Neural cell (in vitro differentiated cells): ENCODE results near the gene OR2V1. TPM values are rescaled to one million over a fixed set of nuclear protein-coding genes. Genes with fewer than 3 reads are reported as not detected.

Source experiments
- H2AFZ ChIP-seq: fragments of 200-600, 300-800 bp; sonication (generic), shearing (Covaris generic); 2 replicates; pipeline ENCODE4 v1.6.0; 2014; ENCODE audit warnings: low read depth, mild to moderate bottlenecking, antibody characterized with exemption, low read length, moderate library complexity
- H3F3A ChIP-seq: fragments of 200-600 bp; shearing (Covaris generic); 2 replicates; pipeline ENCODE4 v1.6.1; 2016; ENCODE audit warnings: mild to moderate bottlenecking, moderate library complexity, mixed read lengths, antibody characterized with exemption, low read length; ENCODE audit not compliant: insufficient read depth, poor library complexity, severe bottlenecking
- H3K27ac ChIP-seq: fragments of 200-600, 300-800 bp; sonication (generic), shearing (Covaris generic); 2 replicates; pipeline ENCODE4 v1.5.1; 2014; ENCODE audit warnings: mild to moderate bottlenecking, low read length, moderate library complexity
- H3K27me3 ChIP-seq: fragments of 300-800, 200-600 bp; sonication (generic), shearing (Covaris generic); 2 replicates; pipeline ENCODE4 v1.6.0; 2014; ENCODE audit warnings: mild to moderate bottlenecking, low read depth, low read length, moderate library complexity; ENCODE audit not compliant: insufficient read depth
- H3K36me3 ChIP-seq: fragments of 300-800, 200-600 bp; sonication (generic), shearing (Covaris generic); 2 replicates; pipeline ENCODE4 v1.5.1; 2014; ENCODE audit warnings: mild to moderate bottlenecking, antibody characterized with exemption, low read length, moderate library complexity; ENCODE audit not compliant: insufficient read depth
- H3K4me2 ChIP-seq: fragments of 300-800, 200-600 bp; sonication (generic), shearing (Covaris generic); 2 replicates; pipeline ENCODE4 v1.6.0; 2014; ENCODE audit warnings: mild to moderate bottlenecking, low read length
- H3K4me3 ChIP-seq: fragments of 300-800, 200-600 bp; sonication (generic), shearing (Covaris generic); 2 replicates; pipeline ENCODE4 v1.5.1; 2014; ENCODE audit warnings: mild to moderate bottlenecking, low read length, moderate library complexity
- H3K79me2 ChIP-seq: fragments of 200-600 bp; shearing (Covaris generic); replicated peaks from 2 replicates; pipeline ENCODE4 v1.6.0; 2014; ENCODE audit warnings: mild to moderate bottlenecking, low read length, moderate library complexity; ENCODE audit not compliant: insufficient read depth
- H3K9ac ChIP-seq: fragments of 300-800, 200-600 bp; sonication (generic), shearing (Covaris generic); 2 replicates; pipeline ENCODE4 v1.6.1; 2016; ENCODE audit warnings: mild to moderate bottlenecking, low read length, mixed read lengths
- H3K9me2 ChIP-seq: fragments of 200-600 bp; shearing (Covaris generic); 2 replicates; pipeline ENCODE4 v1.6.1; 2016; ENCODE audit warnings: mild to moderate bottlenecking, low read length, mixed read lengths; ENCODE audit not compliant: insufficient read depth
- H3K9me3 ChIP-seq: fragments of 200-600, 300-800 bp; sonication (generic), shearing (Covaris generic); 2 replicates; pipeline ENCODE4 v1.6.1; 2016; ENCODE audit warnings: mild to moderate bottlenecking, mixed run types, low read length, moderate library complexity, mixed read lengths
- H4K20me1 ChIP-seq: fragments of 200-600 bp; shearing (Covaris generic); 2 replicates; pipeline ENCODE4 v1.6.1; 2016; ENCODE audit warnings: mild to moderate bottlenecking, mixed run types; ENCODE audit not compliant: insufficient read depth
- EP300 ChIP-seq: fragments of 450-650 bp; conservative IDR thresholded peaks from 2 replicates; pipeline ENCODE4 v1.6.1; 2014; ENCODE audit warnings: antibody characterized with exemption, mild to moderate bottlenecking, moderate library complexity; ENCODE audit not compliant: poor library complexity, severe bottlenecking
- EZH2 ChIP-seq: fragments of 200-600, 300-800 bp; shearing (Covaris generic), sonication (generic); IDR thresholded peaks from 2 replicates; pipeline ENCODE4 v1.6.1; 2014; ENCODE audit warnings: antibody characterized with exemption, low read length, borderline replicate concordance, mild to moderate bottlenecking; ENCODE audit not compliant: insufficient read depth, poor library complexity, severe bottlenecking
- MXI1 ChIP-seq: fragments of 450-650 bp; conservative IDR thresholded peaks from 2 replicates; pipeline ENCODE4 v1.6.1; 2014; ENCODE audit warnings: antibody characterized with exemption, mild to moderate bottlenecking; ENCODE audit not compliant: poor library complexity, severe bottlenecking
- POLR2AphosphoS5 ChIP-seq: IDR thresholded peaks from 2 replicates; pipeline ENCODE4 v1.6.1; 2012
- RAD21 ChIP-seq: fragments of 450-650 bp; conservative IDR thresholded peaks from 2 replicates; pipeline ENCODE4 v1.6.1; 2014; ENCODE audit warnings: antibody characterized with exemption, mild to moderate bottlenecking, moderate library complexity
- SMC3 ChIP-seq: fragments of 450-650 bp; conservative IDR thresholded peaks from 2 replicates; pipeline ENCODE4 v1.6.1; 2014; ENCODE audit warnings: antibody characterized with exemption, mild to moderate bottlenecking, moderate library complexity; ENCODE audit not compliant: poor library complexity
- TAF1 ChIP-seq: IDR thresholded peaks from 2 replicates; pipeline ENCODE4 v1.6.1; 2012; ENCODE audit warnings: low read depth
- polyA plus RNA-seq: library from polyadenylated mRNA; depleted of rRNA; stranded (reverse); fragments of >200 nt; gene quantifications from 2 replicates; pipeline ENCODE4 v1.2.3, GENCODE V29; 2014
- TF ChIP-seq, protein P1 (sequence below): fragments of 450-650 bp; IDR thresholded peaks from 2 replicates; pipeline ENCODE4 v1.5.1; 2014; ENCODE audit warnings: antibody characterized with exemption, mild to moderate bottlenecking, moderate library complexity; ENCODE audit not compliant: poor library complexity, severe bottlenecking
- TF ChIP-seq, protein P2 (sequence below): IDR thresholded peaks from 2 replicates; pipeline ENCODE4 v1.6.1; 2012; ENCODE audit warnings: borderline replicate concordance

Gene OR2V1
- polyA plus RNA-seq, 1 donor from 2014 or later = not detected

DNA sequence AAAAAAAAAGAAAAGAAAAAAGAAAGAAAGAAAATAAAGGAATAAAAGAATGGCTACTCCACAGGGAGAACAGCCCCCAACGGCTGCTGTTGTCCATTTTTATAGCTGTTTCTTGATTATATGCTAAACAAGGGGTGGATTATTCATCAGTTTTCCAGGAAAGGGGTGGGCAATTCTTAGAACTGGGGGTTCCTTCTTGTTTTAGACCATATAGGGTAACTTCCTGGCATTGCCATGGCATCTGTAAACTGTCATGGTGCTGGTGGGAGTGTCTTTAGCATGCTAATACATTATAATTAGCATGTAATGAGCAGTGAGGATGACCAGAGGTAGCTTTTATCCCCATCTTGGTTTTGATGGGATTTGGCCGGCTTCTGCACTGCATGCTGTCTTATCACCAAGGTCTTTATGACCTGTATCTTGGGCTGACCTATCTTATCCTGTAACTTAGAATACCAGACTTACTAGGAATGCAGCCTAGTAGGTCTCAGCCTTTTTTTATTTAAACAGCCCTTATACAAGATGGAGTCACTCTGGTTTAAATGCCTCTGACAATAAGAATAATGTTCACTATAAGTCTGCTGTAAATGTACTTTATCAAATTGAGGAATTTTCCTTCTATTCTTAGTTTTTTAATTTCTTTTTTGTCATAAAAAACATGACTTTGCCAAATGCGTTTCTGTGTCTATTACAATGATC is 45.4 kb upstream of the OR2V1 start:
- Histone ChIP-seq H3K36me3 (no peaks in the 10 kb centered on the region), H3K4me2 (no peak overlapping the region), H3K9ac (no peak overlapping the region), H3K9me2 (no peaks in the 10 kb centered on the region), H3K4me3 (no peak overlapping the region), H3F3A (no peaks in the 10 kb centered on the region), H3K27ac (no peak overlapping the region), H4K20me1 (no peaks in the 10 kb centered on the region), H2AFZ (no peak overlapping the region), H3K27me3 (peaks cover 40% of the 10 kb centered on the region), H3K9me3 (no peaks in the 10 kb centered on the region), H3K79me2 (no peaks in the 10 kb centered on the region)
- TF ChIP-seq EP300 (no peak), POLR2AphosphoS5 (no peak)

DNA sequence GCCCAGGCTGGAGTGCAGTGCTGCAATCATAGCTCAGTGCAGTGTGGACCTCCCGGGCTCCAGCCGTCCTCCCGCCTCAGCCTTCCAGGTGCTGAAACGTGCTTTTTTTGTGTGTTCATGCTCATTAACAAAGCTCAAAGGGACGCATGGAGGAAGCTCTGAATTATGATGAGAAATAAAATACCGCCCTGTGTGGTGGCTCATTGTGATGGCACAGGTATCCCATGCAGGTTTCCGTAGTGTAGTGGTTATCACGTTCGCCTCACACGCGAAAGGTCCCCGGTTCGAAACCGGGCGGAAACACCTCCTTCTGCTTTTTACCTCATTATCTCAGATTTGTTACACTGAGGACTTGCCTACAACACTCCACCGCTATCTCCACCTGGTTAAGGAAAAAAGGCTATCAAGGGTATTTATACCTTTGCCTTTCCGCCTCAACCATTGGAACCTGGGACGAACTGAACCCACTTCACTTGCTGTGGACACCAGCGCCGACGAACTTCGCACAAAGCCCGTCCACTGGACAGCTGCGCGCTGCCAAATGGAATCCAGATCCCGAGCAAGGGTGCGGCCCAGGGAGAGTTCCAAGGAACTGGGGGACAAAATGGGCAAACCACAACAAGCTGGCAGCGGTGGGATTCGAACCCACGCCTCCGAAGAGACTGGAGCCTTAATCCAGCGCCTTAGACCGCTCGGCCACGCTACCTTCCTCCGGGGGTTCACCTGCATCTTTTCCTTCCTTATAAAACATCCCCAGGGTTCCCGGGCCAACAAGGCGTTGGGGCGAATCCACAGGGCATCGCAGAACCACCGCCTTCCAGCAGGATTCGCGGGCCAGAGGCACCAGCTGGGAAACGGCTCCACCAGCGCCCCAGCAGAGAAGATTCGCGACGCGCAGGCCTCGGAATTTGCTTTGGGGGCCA is 42.7 kb upstream of the OR2V1 start:
- no peaks in the 10 kb centered on the region for H3K36me3 ChIP-seq
- no peaks in the 10 kb centered on the region for H4K20me1 ChIP-seq
- H2AFZ ChIP-seq = no peak overlapping the region
- no peaks in the 10 kb centered on the region for H3F3A ChIP-seq
- no peak overlapping the region for H3K9ac ChIP-seq
- no peak overlapping the region for H3K4me2 ChIP-seq
- H3K9me2 ChIP-seq = no peaks in the 10 kb centered on the region
- TF ChIP-seq MXI1 (peak; percentile 41), RAD21 (no peak), SMC3 (no peak), TAF1 (no peak), EZH2 (no peak), POLR2AphosphoS5 (no peak), EP300 (no peak)
- TF ChIP-seq, protein P1, sequence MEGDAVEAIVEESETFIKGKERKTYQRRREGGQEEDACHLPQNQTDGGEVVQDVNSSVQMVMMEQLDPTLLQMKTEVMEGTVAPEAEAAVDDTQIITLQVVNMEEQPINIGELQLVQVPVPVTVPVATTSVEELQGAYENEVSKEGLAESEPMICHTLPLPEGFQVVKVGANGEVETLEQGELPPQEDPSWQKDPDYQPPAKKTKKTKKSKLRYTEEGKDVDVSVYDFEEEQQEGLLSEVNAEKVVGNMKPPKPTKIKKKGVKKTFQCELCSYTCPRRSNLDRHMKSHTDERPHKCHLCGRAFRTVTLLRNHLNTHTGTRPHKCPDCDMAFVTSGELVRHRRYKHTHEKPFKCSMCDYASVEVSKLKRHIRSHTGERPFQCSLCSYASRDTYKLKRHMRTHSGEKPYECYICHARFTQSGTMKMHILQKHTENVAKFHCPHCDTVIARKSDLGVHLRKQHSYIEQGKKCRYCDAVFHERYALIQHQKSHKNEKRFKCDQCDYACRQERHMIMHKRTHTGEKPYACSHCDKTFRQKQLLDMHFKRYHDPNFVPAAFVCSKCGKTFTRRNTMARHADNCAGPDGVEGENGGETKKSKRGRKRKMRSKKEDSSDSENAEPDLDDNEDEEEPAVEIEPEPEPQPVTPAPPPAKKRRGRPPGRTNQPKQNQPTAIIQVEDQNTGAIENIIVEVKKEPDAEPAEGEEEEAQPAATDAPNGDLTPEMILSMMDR = peak; percentile 29
- TF ChIP-seq, protein P2, sequence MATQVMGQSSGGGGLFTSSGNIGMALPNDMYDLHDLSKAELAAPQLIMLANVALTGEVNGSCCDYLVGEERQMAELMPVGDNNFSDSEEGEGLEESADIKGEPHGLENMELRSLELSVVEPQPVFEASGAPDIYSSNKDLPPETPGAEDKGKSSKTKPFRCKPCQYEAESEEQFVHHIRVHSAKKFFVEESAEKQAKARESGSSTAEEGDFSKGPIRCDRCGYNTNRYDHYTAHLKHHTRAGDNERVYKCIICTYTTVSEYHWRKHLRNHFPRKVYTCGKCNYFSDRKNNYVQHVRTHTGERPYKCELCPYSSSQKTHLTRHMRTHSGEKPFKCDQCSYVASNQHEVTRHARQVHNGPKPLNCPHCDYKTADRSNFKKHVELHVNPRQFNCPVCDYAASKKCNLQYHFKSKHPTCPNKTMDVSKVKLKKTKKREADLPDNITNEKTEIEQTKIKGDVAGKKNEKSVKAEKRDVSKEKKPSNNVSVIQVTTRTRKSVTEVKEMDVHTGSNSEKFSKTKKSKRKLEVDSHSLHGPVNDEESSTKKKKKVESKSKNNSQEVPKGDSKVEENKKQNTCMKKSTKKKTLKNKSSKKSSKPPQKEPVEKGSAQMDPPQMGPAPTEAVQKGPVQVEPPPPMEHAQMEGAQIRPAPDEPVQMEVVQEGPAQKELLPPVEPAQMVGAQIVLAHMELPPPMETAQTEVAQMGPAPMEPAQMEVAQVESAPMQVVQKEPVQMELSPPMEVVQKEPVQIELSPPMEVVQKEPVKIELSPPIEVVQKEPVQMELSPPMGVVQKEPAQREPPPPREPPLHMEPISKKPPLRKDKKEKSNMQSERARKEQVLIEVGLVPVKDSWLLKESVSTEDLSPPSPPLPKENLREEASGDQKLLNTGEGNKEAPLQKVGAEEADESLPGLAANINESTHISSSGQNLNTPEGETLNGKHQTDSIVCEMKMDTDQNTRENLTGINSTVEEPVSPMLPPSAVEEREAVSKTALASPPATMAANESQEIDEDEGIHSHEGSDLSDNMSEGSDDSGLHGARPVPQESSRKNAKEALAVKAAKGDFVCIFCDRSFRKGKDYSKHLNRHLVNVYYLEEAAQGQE = no peak
- H3K27ac ChIP-seq = no peak overlapping the region
- H3K79me2 ChIP-seq = no peaks in the 10 kb centered on the region
- H3K27me3 ChIP-seq = peaks cover 65% of the 10 kb centered on the region
- H3K9me3 ChIP-seq = no peaks in the 10 kb centered on the region
- H3K4me3 ChIP-seq = peak overlapping the region; percentile 61
